ENCODE data around the gene IQCE.
"Not testable (repeated sequence)": the region's sequence is repeated elsewhere in the genome, so short reads cannot be mapped to it uniquely, and the experiment has no call there.

The IQCE gene

GRCh38 chr7:2533566-2533965, 25.2 kb upstream of the IQCE start:
- DNase-seq (ENCODE audit: low spot score): not testable (repeated sequence)

GRCh38 chr7:2534214-2534613, 24.6 kb upstream of the IQCE start:
- not testable (repeated sequence) for DNase-seq (ENCODE audit: low spot score)

GRCh38 chr7:2535872-2536627, 22.7 kb upstream of the IQCE start:
- not testable (repeated sequence) for DNase-seq (ENCODE audit: low spot score)

- DNase-seq (ENCODE audit: low spot score): no peak
Measured at GRCh38 chr7:2537981-2538851, 20.6 kb upstream of the IQCE start.

GRCh38 chr7:2539031-2539911, 19.5 kb upstream of the IQCE start:
- DNase-seq (ENCODE audit: low spot score): no peak

- DNase-seq (ENCODE audit: low spot score): no peak
Measured at GRCh38 chr7:2540133-2540532, 18.6 kb upstream of the IQCE start.

GRCh38 chr7:2540641-2541051, 18.1 kb upstream of the IQCE start:
- no peak for DNase-seq (ENCODE audit: low spot score)

DNA sequence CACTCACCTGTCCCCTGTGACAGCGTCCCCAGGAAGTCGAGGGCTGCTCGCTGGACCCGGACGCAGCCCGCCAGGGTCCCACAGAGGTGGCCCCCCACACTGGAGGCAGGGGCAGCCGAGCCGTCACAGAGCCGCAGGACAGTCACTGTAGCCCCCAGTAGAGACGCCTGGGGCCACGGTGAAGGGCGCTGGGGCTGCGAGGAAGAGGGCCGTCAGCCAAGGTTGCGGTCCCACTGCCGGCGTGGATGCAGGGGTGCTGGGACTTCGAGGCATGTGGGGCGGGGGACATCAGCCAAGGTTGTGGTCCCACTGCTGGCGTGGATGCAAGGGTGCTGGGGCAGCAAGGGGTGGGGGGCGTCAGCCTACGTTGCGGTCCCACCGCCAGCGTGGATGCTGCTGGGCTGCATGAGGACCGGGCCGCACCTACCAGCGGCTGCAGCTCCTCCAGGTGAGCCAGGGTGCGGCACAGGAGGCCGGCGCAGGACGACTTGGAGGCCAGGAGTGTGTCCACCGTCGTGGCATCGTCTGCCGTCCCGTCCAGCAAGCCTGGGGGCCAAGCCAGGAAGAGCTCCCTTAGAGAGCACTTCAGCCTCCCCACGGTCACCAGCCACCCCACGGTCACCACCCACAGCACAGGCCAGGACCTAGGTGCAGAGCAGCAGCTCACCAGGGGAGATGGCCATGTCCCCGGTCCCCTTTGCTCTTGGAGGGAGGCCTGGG, 17.3 kb upstream of the IQCE start:
- DNase-seq (ENCODE audit: low spot score): no peak

- DNase-seq (ENCODE audit: low spot score): no peak
Measured at GRCh38 chr7:2542011-2542915, 16.5 kb upstream of the IQCE start.

DNA sequence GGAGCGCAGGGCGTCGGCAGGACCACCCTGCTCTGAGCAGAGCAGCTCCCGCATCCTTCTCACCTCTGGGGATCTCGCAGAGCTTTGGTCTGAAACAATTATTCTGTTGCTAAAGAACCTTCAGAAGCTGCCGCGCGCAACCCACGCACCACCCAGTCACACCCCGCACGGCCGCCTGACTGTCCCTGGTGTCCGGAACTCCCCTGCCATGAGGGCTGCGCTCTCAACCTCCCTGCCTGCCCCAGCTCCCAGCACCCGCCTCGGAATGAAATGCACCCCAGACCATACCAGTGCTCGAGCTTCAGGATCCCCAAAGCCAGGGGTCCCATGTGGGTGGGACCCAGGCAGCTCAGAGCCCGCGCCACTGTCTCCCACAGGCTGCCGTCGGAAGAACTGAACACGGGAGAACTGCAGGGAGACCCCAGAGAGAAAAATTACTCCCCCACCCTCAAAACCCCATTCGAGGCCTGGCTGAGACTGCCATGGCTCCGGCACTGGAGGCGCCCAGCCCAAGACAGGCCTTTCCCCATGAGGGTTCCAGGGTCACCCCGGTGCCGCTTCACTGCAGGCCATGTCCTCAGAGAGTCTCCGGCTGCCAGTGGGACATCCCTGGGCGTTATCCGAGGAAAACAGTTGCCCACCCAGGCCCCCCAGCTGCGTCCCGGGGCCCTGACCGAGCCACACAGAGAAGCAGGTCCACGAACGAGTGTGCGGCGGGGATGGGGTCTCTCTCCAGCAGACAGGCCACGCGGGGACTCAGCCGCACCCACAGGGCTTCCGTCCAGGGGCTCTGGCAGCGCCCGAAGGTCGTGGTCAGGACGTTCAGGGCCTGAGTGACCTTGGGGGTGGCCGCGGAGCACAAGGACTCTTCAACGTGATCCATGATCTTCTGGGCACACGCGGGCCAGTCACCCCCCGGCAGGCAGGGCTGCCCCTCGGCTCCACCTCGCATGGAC, 15.6 kb upstream of the IQCE start:
- no peak for DNase-seq (ENCODE audit: low spot score)

- DNase-seq (ENCODE audit: low spot score): no peak
Measured at GRCh38 chr7:2544541-2545188, 14.1 kb upstream of the IQCE start.

- no peak for DNase-seq (ENCODE audit: low spot score)
Measured at GRCh38 chr7:2545746-2546425, 12.9 kb upstream of the IQCE start.

GRCh38 chr7:2546776-2547586, 11.8 kb upstream of the IQCE start:
- DNase-seq (ENCODE audit: low spot score): no peak

GRCh38 chr7:2551418-2551817, 7.4 kb upstream of the IQCE start:
- DNase-seq (ENCODE audit: low spot score): no peak

GRCh38 chr7:2553108-2553507, 5.7 kb upstream of the IQCE start:
- DNase-seq (ENCODE audit: low spot score): no peak

DNA sequence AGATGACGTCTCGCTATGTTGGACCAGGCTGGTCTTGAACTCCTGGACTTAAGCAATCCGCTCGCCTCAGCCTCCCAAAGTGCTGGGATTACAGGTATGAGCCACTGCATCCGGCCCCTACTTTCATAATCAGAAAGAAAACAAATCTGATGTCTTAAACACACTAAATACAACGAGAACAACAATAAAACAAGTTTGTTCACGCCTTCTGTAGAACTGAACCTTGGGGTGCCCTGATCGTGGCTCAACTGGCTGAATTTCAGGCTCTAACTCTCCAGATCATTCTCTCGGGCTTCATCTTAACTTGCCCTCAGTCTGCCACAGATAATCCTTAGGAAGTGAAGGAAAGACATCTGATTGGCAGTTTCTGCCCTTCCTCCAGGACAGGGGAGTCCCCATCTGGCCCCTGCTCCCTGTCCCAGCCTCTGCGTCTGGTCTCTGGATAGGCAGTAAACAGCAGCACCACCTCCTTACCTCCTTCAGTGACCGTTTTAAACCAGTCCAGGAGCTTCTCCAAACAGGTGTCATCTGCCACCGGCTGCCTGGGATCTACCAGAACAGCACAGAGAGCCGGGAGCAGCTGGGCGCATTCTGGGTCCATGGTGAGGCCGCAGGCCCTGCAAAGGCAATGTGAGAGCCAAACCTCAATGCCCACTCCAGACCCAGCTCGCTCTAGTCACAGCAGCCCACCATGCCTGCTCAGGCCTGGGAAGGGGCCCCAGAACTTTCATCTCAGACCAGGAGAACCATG, 4.8 kb upstream of the IQCE start:
- no peak for DNase-seq (ENCODE audit: low spot score)
